Breast epithelium (tissue), 3 donors: ENCODE data around the gene ANKRD31.

Source experiments
- POLR2A ChIP-seq: fragments of 450-650 bp; IDR thresholded peaks from one replicate; pipeline ENCODE4 v1.6.1; 2016; ENCODE audit warnings: antibody characterized with exemption, mild to moderate bottlenecking, moderate library complexity
- POLR2AphosphoS5 ChIP-seq, 3 donors: sonication (generic); formaldehyde crosslinking; IDR thresholded peaks; one replicate each; pipeline ENCODE4 v1.6.1; 2017; ENCODE audit warnings: antibody characterized with exemption in 3 of 3
- TF ChIP-seq, protein P1 (sequence below), 3 donors: fragments of 450-650 bp; IDR thresholded peaks; one replicate each; pipeline ENCODE4 v1.5.1; 2016 to 2017; ENCODE audit warnings: antibody characterized with exemption in 3 of 3, mild to moderate bottlenecking in 3 of 3, moderate library complexity in 3 of 3

DNA sequence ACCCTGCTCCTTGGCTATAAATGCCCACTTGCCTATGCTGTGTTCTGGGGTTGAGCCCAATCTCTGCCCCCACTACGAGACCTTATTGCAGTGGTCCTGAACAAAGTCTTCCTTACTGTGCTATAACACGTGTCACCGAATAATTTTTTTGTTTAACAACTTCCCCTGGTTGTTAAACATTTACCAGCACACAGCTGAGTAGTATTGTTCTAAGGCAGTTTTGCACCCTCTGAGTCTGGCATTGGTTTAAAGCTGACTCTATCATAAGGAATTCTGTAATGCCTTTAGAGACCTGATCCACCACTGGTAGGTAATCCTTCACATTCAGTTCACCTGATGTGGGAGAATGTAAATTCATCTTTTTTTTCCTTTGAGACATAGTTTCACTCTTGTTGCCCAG is 25.6 kb upstream of the ANKRD31 start:
- TF ChIP-seq POLR2A = no peak
- TF ChIP-seq, protein P1, sequence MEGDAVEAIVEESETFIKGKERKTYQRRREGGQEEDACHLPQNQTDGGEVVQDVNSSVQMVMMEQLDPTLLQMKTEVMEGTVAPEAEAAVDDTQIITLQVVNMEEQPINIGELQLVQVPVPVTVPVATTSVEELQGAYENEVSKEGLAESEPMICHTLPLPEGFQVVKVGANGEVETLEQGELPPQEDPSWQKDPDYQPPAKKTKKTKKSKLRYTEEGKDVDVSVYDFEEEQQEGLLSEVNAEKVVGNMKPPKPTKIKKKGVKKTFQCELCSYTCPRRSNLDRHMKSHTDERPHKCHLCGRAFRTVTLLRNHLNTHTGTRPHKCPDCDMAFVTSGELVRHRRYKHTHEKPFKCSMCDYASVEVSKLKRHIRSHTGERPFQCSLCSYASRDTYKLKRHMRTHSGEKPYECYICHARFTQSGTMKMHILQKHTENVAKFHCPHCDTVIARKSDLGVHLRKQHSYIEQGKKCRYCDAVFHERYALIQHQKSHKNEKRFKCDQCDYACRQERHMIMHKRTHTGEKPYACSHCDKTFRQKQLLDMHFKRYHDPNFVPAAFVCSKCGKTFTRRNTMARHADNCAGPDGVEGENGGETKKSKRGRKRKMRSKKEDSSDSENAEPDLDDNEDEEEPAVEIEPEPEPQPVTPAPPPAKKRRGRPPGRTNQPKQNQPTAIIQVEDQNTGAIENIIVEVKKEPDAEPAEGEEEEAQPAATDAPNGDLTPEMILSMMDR (IDR thresholded peaks at IDR 0.05) = no peak
- no peak for TF ChIP-seq POLR2AphosphoS5 (IDR thresholded peaks at IDR 0.05)
